Psoas muscle (tissue), 8 donors: ENCODE measurements around the gene BRD2. TPM values are rescaled to one million over a fixed set of nuclear protein-coding genes. Genes with fewer than 3 reads are reported as not detected.
A peak's percentile ranks its signal among the peaks of the same experiment; 100 is the strongest.

Experiments used
- ATAC-seq, 4 donors: fragments of 200-7000 bp; cut with Tn5 transposase; one replicate each; pipeline ENCODE4 v1.9.1; 2020; ENCODE audit warnings: moderate library complexity in 3 of 4, mild to moderate bottlenecking in 2 of 4
- DNase-seq, 2 donors: peaks; one replicate each; pipeline ENCODE4 v3.0.0-alpha.2; 2020
- H3K27ac ChIP-seq: fragments of 200-600 bp; one replicate; pipeline ENCODE4 v1.8.0; 2022
- H3K27me3 ChIP-seq, 3 donors: fragments of 200-600 bp in 1 of 3; one replicate each; pipeline versions ENCODE4 v1.6.1 to v1.8.0; 2013 to 2022; ENCODE audit warnings: low read length in 2 of 3, mild to moderate bottlenecking in 2 of 3, moderate library complexity in 1 of 3; ENCODE audit not compliant: insufficient read depth in 3 of 3
- H3K36me3 ChIP-seq, 2 donors: fragments of 200-600 bp in 1 of 2; one replicate each; pipeline versions ENCODE4 v1.6.1 to v1.8.0; 2013 to 2022; ENCODE audit warnings: low read depth in 1 of 2, mild to moderate bottlenecking in 1 of 2, moderate library complexity in 1 of 2; ENCODE audit not compliant: insufficient read depth in 1 of 2
- H3K4me1 ChIP-seq: fragments of 200-600 bp; one replicate; pipeline ENCODE4 v1.8.0; 2022
- H3K4me3 ChIP-seq: fragments of 200-600 bp; one replicate; pipeline ENCODE4 v1.8.0; 2022; ENCODE audit warnings: mild to moderate bottlenecking
- H3K9me3 ChIP-seq: fragments of 200-600 bp; one replicate; pipeline ENCODE4 v1.8.0; 2022
- WGBS, 3 donors: extraction: QIAGEN DNeasy Blood & Tissue Kit; methylation state at CpG; one replicate each; pipeline versions ENCODE4 v1.1.6 to v1.1.7; 2013; 5-methylcytosine and 5-hydroxymethylcytosine counted together
- intact Hi-C, 2 donors: fragments of 100-400 bp; cut with DNase I; formaldehyde crosslinking; loops; one replicate each; pipeline versions ENCODE4 v1.11.0 to v1.14.2; 2022
- polyA plus RNA-seq, 3 donors: library from polyadenylated mRNA; stranded (reverse); fragments of 200-250 nt; gene quantifications; one replicate each; pipeline ENCODE4 v1.2.3, GENCODE V29; 2013
- total RNA-seq, 4 donors: library from RNA; stranded (reverse); fragmentation: NEBNext Ultra II Directional in 2 of 4; extraction: Animal tissue kit (Norgen Biotek cat#: 25700) in 2 of 4; gene quantifications; one replicate each; pipeline versions ENCODE4 v1.2.1 to v1.2.4, GENCODE V29; 2021 to 2023
- TF ChIP-seq, protein P1 (sequence below): fragments of 200-600 bp; IDR thresholded peaks from one replicate; pipeline ENCODE4 v1.8.0; 2022; ENCODE audit warnings: antibody characterized with exemption
- donor health status: healthy with polysubstance abuse.
- donor health status: DM: no; HTN: no; CAD: no; lungs with moderate emphysema.
- donor health status: Bipolar disorder and iron deficiency.
- donor health status: healthy.
- donor health status: DM: yes; HTN: yes; CAD: no.
- donor health status: DM: no; HTN: no; CAD: no.
- donor health status: DM: no; HTN: no; CAD: no.
- donor health status: DM: yes; HTN: yes; CAD: no.

Gene BRD2
- total and polyA plus RNA-seq, 7 donors = 62.2 to 135 (median 93.0) TPM

DNA sequence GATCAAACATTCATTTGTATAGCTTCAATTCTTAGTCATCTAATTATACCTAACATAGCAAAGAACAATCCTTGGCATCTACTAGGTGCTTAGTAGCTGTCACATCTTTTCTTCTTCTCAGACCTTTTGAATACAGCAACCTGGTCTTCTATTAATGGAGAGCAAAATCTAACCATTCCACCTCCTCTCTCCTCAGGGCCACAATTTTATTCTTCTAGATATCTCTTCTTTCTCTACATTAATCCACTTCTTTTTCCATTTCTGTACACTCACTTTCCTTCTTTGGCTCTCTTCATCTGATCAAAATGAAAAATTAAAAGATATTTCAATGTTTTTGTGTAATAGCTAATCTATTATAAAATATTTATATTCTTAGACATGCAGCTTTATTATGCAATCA, 50.0 kb downstream of the BRD2 start:
- Histone ChIP-seq H3K27me3 (peaks cover 0 to 6% (median 2%) of the 10 kb centered on the region in 3 donors), H3K36me3 (no peaks in the 10 kb centered on the region), H3K27ac (peak overlapping the region; percentile 58), H3K9me3 (no peaks in the 10 kb centered on the region), H3K4me3 (peak overlapping the region; percentile 28), H3K4me1 (peaks cover 15% of the 10 kb centered on the region)
- TF ChIP-seq, protein P1, sequence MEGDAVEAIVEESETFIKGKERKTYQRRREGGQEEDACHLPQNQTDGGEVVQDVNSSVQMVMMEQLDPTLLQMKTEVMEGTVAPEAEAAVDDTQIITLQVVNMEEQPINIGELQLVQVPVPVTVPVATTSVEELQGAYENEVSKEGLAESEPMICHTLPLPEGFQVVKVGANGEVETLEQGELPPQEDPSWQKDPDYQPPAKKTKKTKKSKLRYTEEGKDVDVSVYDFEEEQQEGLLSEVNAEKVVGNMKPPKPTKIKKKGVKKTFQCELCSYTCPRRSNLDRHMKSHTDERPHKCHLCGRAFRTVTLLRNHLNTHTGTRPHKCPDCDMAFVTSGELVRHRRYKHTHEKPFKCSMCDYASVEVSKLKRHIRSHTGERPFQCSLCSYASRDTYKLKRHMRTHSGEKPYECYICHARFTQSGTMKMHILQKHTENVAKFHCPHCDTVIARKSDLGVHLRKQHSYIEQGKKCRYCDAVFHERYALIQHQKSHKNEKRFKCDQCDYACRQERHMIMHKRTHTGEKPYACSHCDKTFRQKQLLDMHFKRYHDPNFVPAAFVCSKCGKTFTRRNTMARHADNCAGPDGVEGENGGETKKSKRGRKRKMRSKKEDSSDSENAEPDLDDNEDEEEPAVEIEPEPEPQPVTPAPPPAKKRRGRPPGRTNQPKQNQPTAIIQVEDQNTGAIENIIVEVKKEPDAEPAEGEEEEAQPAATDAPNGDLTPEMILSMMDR = no peak
- DNase-seq (no peak), ATAC-seq (no peak)
- intact Hi-C loops = no loop called here

DNA sequence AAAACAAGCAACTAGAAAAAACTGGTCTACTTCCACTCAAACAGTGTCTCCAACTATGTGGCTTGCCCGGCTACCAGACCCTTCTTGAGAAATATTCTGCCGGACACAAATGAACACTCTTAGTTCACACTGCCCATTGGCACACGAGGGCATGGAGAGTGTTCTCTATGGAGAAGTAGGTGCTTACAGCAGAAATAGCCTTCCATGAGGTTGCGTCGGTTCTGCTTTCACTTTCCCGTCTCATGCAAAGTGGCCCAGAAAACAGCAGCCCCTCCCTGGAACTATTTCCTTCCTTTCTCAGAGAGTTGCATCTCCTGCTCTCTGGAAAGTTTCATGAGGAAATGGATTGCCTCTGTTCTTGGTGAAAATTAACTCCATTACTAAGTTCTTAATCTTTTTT, 50.5 kb downstream of the BRD2 start:
- TF ChIP-seq, protein P1 = no peak
- Histone ChIP-seq H3K9me3 (no peaks in the 10 kb centered on the region), H3K4me3 (peak overlapping the region; percentile 28), H3K36me3 (no peaks in the 10 kb centered on the region), H3K4me1 (peaks cover 15% of the 10 kb centered on the region), H3K27ac (peak overlapping the region; percentile 58), H3K27me3 (peaks cover 0 to 2% (median 1%) of the 10 kb centered on the region in 3 donors)
- DNase-seq (peak in 1 of 2 donors; percentile 65), ATAC-seq (peak in 3 of 4 donors; percentile 53 to 81 (median 63))
- 6 to 17% (median 16%) methylated on average over 6 of the region's 6 CpGs for WGBS, 3 donors
- intact Hi-C loops = no loop called here

DNA sequence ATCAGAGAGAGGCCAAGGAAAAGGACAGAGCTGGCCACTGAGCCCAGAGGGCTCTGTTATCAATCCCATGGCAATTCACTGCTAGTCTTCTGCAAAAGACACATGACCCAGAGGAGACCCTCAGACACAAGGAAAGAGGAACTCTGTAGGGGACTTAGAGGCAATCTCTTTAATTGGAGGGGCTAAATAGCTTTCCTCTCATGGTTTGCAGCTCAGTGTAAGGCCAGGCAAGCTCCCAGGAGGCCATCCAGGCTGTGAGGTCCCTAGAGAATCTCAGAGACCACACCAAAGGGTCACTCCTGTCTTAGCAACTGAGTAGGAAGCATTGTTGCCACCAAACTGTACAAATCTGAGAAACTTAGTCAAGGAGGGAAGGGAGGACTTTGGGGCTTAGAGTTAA, 51.0 kb downstream of the BRD2 start:
- intact Hi-C loops = no loop called here
- H3K4me3 ChIP-seq = peak overlapping the region; percentile 28

DNA sequence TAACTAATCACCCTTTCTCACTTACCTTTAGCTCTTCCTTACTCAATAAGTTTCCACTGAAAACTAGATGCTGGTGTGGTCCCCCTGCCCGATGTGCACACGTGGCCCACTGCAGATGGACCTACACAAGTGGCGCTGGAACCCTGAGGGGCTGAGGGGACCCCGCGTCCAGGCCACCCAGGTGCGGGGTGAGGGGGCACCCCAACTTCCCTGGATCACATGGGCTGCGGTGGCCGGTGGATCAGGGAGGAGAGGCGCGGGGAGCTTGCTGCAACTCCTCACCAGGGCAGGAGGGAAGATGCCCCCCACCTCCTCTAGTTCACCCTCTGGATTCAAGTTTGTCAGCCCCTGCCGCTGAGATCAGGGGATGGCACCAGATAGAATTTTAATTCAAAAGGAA, 53.5 kb downstream of the BRD2 start:
- intact Hi-C loops = no loop called here
- ATAC-seq = no peak
- H3K36me3 ChIP-seq = no peaks in the 10 kb centered on the region
- H3K27ac ChIP-seq = no peak overlapping the region
- TF ChIP-seq, protein P1 = no peak
- H3K4me3 ChIP-seq = no peak overlapping the region
- 93% methylated on average over 11 of the region's 11 CpGs for WGBS, 3 donors
- H3K27me3 ChIP-seq = peaks cover 0 to 2% (median 0%) of the 10 kb centered on the region in 3 donors
- peaks cover 15% of the 10 kb centered on the region for H3K4me1 ChIP-seq
- DNase-seq = no peak
- no peaks in the 10 kb centered on the region for H3K9me3 ChIP-seq

More for the DNA sequence above, 51.0 kb downstream of the BRD2 start:
- TF ChIP-seq, protein P1 = no peak
- H3K4me1 ChIP-seq = peaks cover 15% of the 10 kb centered on the region
- no peaks in the 10 kb centered on the region for H3K36me3 ChIP-seq
- ATAC-seq = no peak
- H3K27ac ChIP-seq = peak overlapping the region; percentile 58
- H3K27me3 ChIP-seq = peaks cover 0 to 2% (median 0%) of the 10 kb centered on the region in 3 donors
- H3K9me3 ChIP-seq = no peaks in the 10 kb centered on the region
- DNase-seq = no peak

DNA sequence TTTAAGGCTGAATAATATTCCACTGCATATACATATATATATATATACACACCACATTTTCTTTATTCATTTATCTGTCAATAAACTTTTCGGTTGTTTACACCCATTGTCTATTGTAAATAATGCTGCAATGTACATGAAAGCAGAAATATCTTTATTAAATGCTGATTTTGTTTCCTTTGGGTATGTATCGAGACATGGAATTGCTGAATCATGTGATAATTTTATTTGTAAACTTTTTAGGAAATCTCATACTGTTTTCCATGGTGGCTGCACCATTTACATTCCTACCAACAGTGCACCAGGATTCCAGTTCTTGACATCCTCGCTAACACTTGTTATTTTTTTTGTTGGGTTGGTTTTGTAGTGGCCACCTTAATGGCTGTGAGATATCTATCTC, 55.1 kb downstream of the BRD2 start:
- Histone ChIP-seq H3K36me3 (no peaks in the 10 kb centered on the region), H3K9me3 (no peaks in the 10 kb centered on the region), H3K27ac (no peak overlapping the region), H3K4me1 (peaks cover 9% of the 10 kb centered on the region), H3K4me3 (no peak overlapping the region), H3K27me3 (peaks cover 0 to 5% (median 0%) of the 10 kb centered on the region in 3 donors)
- intact Hi-C loops = no loop called here
- TF ChIP-seq, protein P1 = no peak
- DNase-seq = no peak
- no peak for ATAC-seq
- 58 to 60% (median 59%) methylated on average over 3 of the region's 3 CpGs for WGBS, 3 donors
